NCI-H1694 (cell line): Measurements from ENCODE around the gene NAPA.

Experiments used
- DNase-seq: peaks from one replicate; lab custom pipeline; 2025; lab: John Stamatoyannopoulos, UW

Gene NAPA

GRCh38 chr19:47521473-47522180 lies 6.8 kb upstream of the NAPA start:
- no peak for DNase-seq

GRCh38 chr19:47520839-47521238 lies 6.0 kb upstream of the NAPA start:
- DNase-seq: no peak

GRCh38 chr19:47520343-47520806 lies 5.5 kb upstream of the NAPA start:
- no peak for DNase-seq

- DNase-seq: no peak
Measured at GRCh38 chr19:47518854-47519253, 4.0 kb upstream of the NAPA start.

GRCh38 chr19:47518139-47518538 lies 3.3 kb upstream of the NAPA start:
- DNase-seq: no peak

GRCh38 chr19:47514151-47514868 lies 553 bp downstream of the NAPA start:
- no peak for DNase-seq

GRCh38 chr19:47512948-47513319 lies 1.9 kb downstream of the NAPA start:
- no peak for DNase-seq

- no peak for DNase-seq
Measured at GRCh38 chr19:47512183-47512947, 2.5 kb downstream of the NAPA start.

- peak; percentile 94 for DNase-seq
Measured at GRCh38 chr19:47511681-47512080, 3.2 kb downstream of the NAPA start.

- DNase-seq: no peak
Measured at GRCh38 chr19:47511128-47511517, 3.7 kb downstream of the NAPA start.

GRCh38 chr19:47510516-47511127 lies 4.2 kb downstream of the NAPA start:
- peak; percentile 37 for DNase-seq

GRCh38 chr19:47509973-47510372 lies 4.9 kb downstream of the NAPA start:
- DNase-seq: no peak

GRCh38 chr19:47509170-47509847 lies 5.6 kb downstream of the NAPA start:
- DNase-seq: no peak

GRCh38 chr19:47508721-47509120 lies 6.1 kb downstream of the NAPA start:
- no peak for DNase-seq

GRCh38 chr19:47507924-47508553 lies 6.8 kb downstream of the NAPA start:
- DNase-seq: peak; percentile 82

GRCh38 chr19:47507012-47507411 lies 7.9 kb downstream of the NAPA start:
- DNase-seq: peak; percentile 88

- DNase-seq: no peak
Measured at GRCh38 chr19:47506459-47506858, 8.4 kb downstream of the NAPA start.

- DNase-seq: no peak
Measured at GRCh38 chr19:47505506-47505905, 9.4 kb downstream of the NAPA start.

- no peak for DNase-seq
Measured at GRCh38 chr19:47503826-47504150, 11.1 kb downstream of the NAPA start.

GRCh38 chr19:47503130-47503825 lies 11.6 kb downstream of the NAPA start:
- DNase-seq: no peak
